HG03095 (cell line): ENCODE measurements around the gene SLA2.
"Not testable (repeated sequence)": the region's sequence is repeated elsewhere in the genome, so short reads cannot be mapped to it uniquely, and the experiment has no call there.

ENCODE experiments used
- ATAC-seq: cut with Tn5 transposase; IDR thresholded peaks from one replicate; pipeline ENCODE4 v1.9.1; 2021; ENCODE audit warnings: moderate library complexity; ENCODE audit not compliant: unreplicated experiment

Gene SLA2

GRCh38 chr20:36576081-36576445 is 69.9 kb downstream of the SLA2 start:
- ATAC-seq = no peak

GRCh38 chr20:36574366-36575135 is 71.4 kb downstream of the SLA2 start:
- no peak for ATAC-seq

GRCh38 chr20:36573798-36574365 is 72.1 kb downstream of the SLA2 start:
- ATAC-seq = no peak

- ATAC-seq = peak; percentile 49
Measured at GRCh38 chr20:36573103-36573797, 72.7 kb downstream of the SLA2 start, which contains the start of gene TGIF2. Gene TGIF2 (plus strand): TSS chr20:36573597. CDS start chr20:36578775, 5,178 bp downstream.

- peak; percentile 16 for ATAC-seq
Measured at GRCh38 chr20:36572701-36573102, 73.3 kb downstream of the SLA2 start.

GRCh38 chr20:36571564-36572504 is 74.2 kb downstream of the SLA2 start:
- ATAC-seq = no peak

- no peak for ATAC-seq
Measured at GRCh38 chr20:36569847-36570429, 76.1 kb downstream of the SLA2 start.

- ATAC-seq = no peak
Measured at GRCh38 chr20:36565520-36565919, 80.5 kb downstream of the SLA2 start.

- not testable (repeated sequence) for ATAC-seq
Measured at GRCh38 chr20:36564726-36565121, 81.3 kb downstream of the SLA2 start.

GRCh38 chr20:36564078-36564725 is 81.8 kb downstream of the SLA2 start:
- not testable (repeated sequence) for ATAC-seq

GRCh38 chr20:36563374-36563773 is 82.6 kb downstream of the SLA2 start:
- no peak for ATAC-seq

GRCh38 chr20:36562724-36563123 is 83.3 kb downstream of the SLA2 start:
- ATAC-seq = no peak
